A549 (cell line): ENCODE results near the gene PLCB4.

ENCODE experiments used
- BHLHE40 ChIP-seq: IDR thresholded peaks from 2 replicates; pipeline ENCODE4 v1.6.1; 2012; ENCODE audit warnings: low read depth, low read length, inconsistent platforms
- CEBPB ChIP-seq, 2 experiments: fragments of >200 bp in 1 of 2; sonication (Bioruptor Twin) in 1 of 2; formaldehyde crosslinking in 1 of 2; IDR thresholded peaks; 2 replicates each; pipeline ENCODE4 v1.6.1; 2012 to 2016
- EP300 ChIP-seq, 2 experiments: fragments of >200 bp; sonication (Bioruptor Twin); formaldehyde crosslinking; IDR thresholded peaks; 2 replicates in 1 of 2; 3 replicates in 1 of 2; pipeline ENCODE4 v1.6.1; 2016 to 2017
- RNF2 ChIP-seq: fragments of 200-600 bp; sonication (generic); IDR thresholded peaks from 2 replicates; pipeline ENCODE4 v1.6.1; 2016; ENCODE audit warnings: low read depth, mild to moderate bottlenecking, antibody characterized with exemption, moderate library complexity, borderline replicate concordance
- ZSCAN20 ChIP-seq: fragments of 250-450 bp; sonication (Bioruptor Pico); IDR thresholded peaks from 2 replicates; pipeline ENCODE4 v1.8.0; 2022; ENCODE audit warnings: mild to moderate bottlenecking, moderate library complexity
- TF ChIP-seq, protein P1 (sequence below): fragments of >200 bp; sonication (Bioruptor Twin); formaldehyde crosslinking; IDR thresholded peaks from 3 replicates; pipeline ENCODE4 v1.5.1; 2016

DNA sequence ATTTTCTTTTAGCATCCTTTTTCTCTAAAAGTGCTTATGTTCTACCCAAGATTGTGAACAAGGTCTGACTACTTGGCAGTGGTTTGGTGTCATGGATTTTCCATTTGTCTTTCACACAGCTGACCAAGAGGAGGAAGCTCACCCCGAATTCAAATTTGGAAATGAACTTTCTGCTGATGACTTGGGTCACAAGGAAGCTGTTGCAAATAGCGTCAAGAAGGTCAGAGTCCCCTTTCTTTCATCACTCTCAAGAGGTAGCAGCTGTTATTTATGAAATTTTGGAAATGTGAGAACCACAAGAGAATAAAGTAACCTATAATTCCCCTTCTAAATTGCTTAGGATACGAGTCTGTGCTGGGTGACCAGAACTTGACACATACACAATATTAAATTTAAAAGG is 332.5 kb downstream of the PLCB4 start:
- TF ChIP-seq, protein P1, sequence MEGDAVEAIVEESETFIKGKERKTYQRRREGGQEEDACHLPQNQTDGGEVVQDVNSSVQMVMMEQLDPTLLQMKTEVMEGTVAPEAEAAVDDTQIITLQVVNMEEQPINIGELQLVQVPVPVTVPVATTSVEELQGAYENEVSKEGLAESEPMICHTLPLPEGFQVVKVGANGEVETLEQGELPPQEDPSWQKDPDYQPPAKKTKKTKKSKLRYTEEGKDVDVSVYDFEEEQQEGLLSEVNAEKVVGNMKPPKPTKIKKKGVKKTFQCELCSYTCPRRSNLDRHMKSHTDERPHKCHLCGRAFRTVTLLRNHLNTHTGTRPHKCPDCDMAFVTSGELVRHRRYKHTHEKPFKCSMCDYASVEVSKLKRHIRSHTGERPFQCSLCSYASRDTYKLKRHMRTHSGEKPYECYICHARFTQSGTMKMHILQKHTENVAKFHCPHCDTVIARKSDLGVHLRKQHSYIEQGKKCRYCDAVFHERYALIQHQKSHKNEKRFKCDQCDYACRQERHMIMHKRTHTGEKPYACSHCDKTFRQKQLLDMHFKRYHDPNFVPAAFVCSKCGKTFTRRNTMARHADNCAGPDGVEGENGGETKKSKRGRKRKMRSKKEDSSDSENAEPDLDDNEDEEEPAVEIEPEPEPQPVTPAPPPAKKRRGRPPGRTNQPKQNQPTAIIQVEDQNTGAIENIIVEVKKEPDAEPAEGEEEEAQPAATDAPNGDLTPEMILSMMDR: no peak
- TF ChIP-seq ZSCAN20 (CRISPR knock-in tag) (no peak), EP300 (IDR thresholded peaks at IDR 0.05) (no peak), CEBPB (IDR thresholded peaks at IDR 0.05) (no peak), BHLHE40 (no peak), RNF2 (no peak)
